ENCODE measurements around the gene KL. TPM values are rescaled to one million over a fixed set of nuclear protein-coding genes. Genes with fewer than 3 reads are reported as not detected.

Gene KL
- total and polyA plus RNA-seq, 2 experiments from 2014 or later: not detected

GRCh38 chr13:33008946-33009722 is 7.1 kb upstream of the KL start:
- H3K27ac ChIP-seq: no peak overlapping the region

GRCh38 chr13:33011828-33012470 is 4.3 kb upstream of the KL start:
- peaks cover 41% of the 10 kb centered on the region for H3K27me3 ChIP-seq
- H3K36me3 ChIP-seq: no peaks in the 10 kb centered on the region
- H3K9me3 ChIP-seq (ENCODE audit: low read depth): peaks cover 2% of the 10 kb centered on the region
- no peak overlapping the region for H3K27ac ChIP-seq
- no peak overlapping the region for H3K4me3 ChIP-seq
- no peak for TF ChIP-seq CTCF (IDR thresholded peaks at IDR 0.05; ENCODE audit: low read depth, low read length)
- no peak for DNase-seq (ENCODE audit: low read depth in 1 of 2, low spot score in 1 of 2)
- no peaks in the 10 kb centered on the region for H3K4me1 ChIP-seq (ENCODE audit: low read depth)

More at GRCh38 chr13:33008946-33009722, 7.1 kb upstream of the KL start:
- DNase-seq (ENCODE audit: low read depth in 1 of 2, low spot score in 1 of 2): no peak
- Histone ChIP-seq H3K4me1 (ENCODE audit: low read depth) (no peaks in the 10 kb centered on the region), H3K9me3 (ENCODE audit: low read depth) (peaks cover 2% of the 10 kb centered on the region), H3K4me3 (no peak overlapping the region), H3K36me3 (no peaks in the 10 kb centered on the region), H3K27me3 (peaks cover 14% of the 10 kb centered on the region)
- TF ChIP-seq CTCF (IDR thresholded peaks at IDR 0.05; ENCODE audit: low read depth, low read length): no peak

GRCh38 chr13:33014291-33014690 is 1.9 kb upstream of the KL start:
- Histone ChIP-seq H3K9me3 (ENCODE audit: low read depth) (no peaks in the 10 kb centered on the region), H3K36me3 (no peaks in the 10 kb centered on the region), H3K27ac (no peak overlapping the region), H3K4me1 (ENCODE audit: low read depth) (no peaks in the 10 kb centered on the region), H3K27me3 (peaks cover 64% of the 10 kb centered on the region), H3K4me3 (no peak overlapping the region)
- no peak for DNase-seq (ENCODE audit: low read depth in 1 of 2, low spot score in 1 of 2)
- TF ChIP-seq CTCF (IDR thresholded peaks at IDR 0.05; ENCODE audit: low read depth, low read length): no peak

GRCh38 chr13:33015241-33015668 is 968 bp upstream of the KL start:
- Histone ChIP-seq H3K4me3 (no peak overlapping the region), H3K4me1 (ENCODE audit: low read depth) (no peaks in the 10 kb centered on the region), H3K36me3 (no peaks in the 10 kb centered on the region), H3K9me3 (ENCODE audit: low read depth) (no peaks in the 10 kb centered on the region), H3K27me3 (peaks cover 72% of the 10 kb centered on the region), H3K27ac (no peak overlapping the region)
- TF ChIP-seq CTCF (IDR thresholded peaks at IDR 0.05; ENCODE audit: low read depth, low read length): no peak
- DNase-seq (ENCODE audit: low read depth in 1 of 2, low spot score in 1 of 2): no peak

- Histone ChIP-seq H3K36me3 (no peaks in the 10 kb centered on the region), H3K4me1 (ENCODE audit: low read depth) (no peaks in the 10 kb centered on the region), H3K9me3 (ENCODE audit: low read depth) (no peaks in the 10 kb centered on the region), H3K27me3 (peaks cover 77% of the 10 kb centered on the region), H3K4me3 (peak overlapping the region; percentile 33), H3K27ac (no peak overlapping the region)
- no peak for TF ChIP-seq CTCF (IDR thresholded peaks at IDR 0.05; ENCODE audit: low read depth, low read length)
- DNase-seq (ENCODE audit: low read depth in 1 of 2, low spot score in 1 of 2): peak in 1 of 2 donors; percentile 18
These were observed 366 bp upstream of the KL start for GRCh38 chr13:33015791-33016323.

All from cardiac muscle cell (in vitro differentiated cells and primary cell).